ENCODE measurements around the gene CTNNA2. TPM values are rescaled to one million over a fixed set of nuclear protein-coding genes. Genes with fewer than 3 reads are reported as not detected.

The CTNNA2 gene
- total and polyA plus RNA-seq, 8 donors, result 0.28 to 5.7 (median 0.44) TPM; not detected in 4

DNA sequence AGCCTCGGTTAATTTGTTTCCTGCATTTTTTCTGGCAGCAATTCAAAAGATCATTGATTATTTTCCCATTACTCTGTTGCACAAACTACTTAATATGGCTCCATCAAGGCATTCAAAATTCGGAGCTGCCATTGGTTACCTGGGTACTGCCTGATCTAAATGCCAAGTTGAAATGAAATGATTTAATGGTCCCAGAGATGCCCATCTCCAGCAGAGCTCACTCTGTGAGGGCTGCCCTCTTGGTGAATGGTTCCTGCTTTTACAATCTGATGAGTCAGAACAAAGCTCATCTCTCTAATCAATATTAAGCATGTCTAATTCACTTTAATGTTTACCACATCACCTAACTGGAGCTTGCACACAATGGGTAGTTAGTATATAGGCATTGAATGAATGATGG lies 126.1 kb downstream of the CTNNA2 start:
- intact Hi-C loops (cut with DNase I; ENCODE audit: low total_unique reads), result no loop called here
- Histone ChIP-seq H3K36me3 (no peaks in the 10 kb centered on the region), H3K27me3 (no peaks in the 10 kb centered on the region), H3K27ac (no peak overlapping the region), H3K9me3 (no peaks in the 10 kb centered on the region), H3K4me1 (no peaks in the 10 kb centered on the region), H3K4me3 (no peak overlapping the region)
- no peak for TF ChIP-seq EP300 (IDR thresholded peaks at IDR 0.05)
- TF ChIP-seq, protein P1, sequence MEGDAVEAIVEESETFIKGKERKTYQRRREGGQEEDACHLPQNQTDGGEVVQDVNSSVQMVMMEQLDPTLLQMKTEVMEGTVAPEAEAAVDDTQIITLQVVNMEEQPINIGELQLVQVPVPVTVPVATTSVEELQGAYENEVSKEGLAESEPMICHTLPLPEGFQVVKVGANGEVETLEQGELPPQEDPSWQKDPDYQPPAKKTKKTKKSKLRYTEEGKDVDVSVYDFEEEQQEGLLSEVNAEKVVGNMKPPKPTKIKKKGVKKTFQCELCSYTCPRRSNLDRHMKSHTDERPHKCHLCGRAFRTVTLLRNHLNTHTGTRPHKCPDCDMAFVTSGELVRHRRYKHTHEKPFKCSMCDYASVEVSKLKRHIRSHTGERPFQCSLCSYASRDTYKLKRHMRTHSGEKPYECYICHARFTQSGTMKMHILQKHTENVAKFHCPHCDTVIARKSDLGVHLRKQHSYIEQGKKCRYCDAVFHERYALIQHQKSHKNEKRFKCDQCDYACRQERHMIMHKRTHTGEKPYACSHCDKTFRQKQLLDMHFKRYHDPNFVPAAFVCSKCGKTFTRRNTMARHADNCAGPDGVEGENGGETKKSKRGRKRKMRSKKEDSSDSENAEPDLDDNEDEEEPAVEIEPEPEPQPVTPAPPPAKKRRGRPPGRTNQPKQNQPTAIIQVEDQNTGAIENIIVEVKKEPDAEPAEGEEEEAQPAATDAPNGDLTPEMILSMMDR (IDR thresholded peaks at IDR 0.05), result no peak
- no peak for TF ChIP-seq POLR2AphosphoS5 (IDR thresholded peaks at IDR 0.05)
- no peak for TF ChIP-seq POLR2A (IDR thresholded peaks at IDR 0.05)
- 46 to 77% (median 64%) methylated on average over 2 of the region's 2 CpGs for WGBS, 5 donors
- no peak for DNase-seq

DNA sequence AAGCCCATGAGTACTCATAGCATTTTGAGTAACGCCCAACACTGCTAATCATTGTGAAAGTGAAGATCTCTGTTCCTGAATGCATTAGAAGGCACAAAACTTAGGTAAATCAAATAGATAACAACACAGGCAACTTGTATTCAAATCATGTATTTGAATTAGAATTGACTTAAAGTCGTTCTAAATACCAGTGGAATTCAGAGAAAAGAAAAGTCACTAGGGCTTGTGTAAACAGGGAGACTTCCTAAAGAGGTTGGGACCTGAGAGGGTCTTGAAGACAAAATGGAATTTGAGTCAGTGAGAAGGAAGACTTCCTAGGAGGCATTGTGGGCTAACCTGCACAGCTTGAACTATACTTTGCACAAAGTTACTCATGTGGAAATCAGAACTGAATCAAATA lies 127.2 kb downstream of the CTNNA2 start:
- TF ChIP-seq EP300 (IDR thresholded peaks at IDR 0.05) (no peak), POLR2A (IDR thresholded peaks at IDR 0.05) (no peak), POLR2AphosphoS5 (IDR thresholded peaks at IDR 0.05) (no peak)
- TF ChIP-seq, protein P1 (IDR thresholded peaks at IDR 0.05), result no peak
- no peak overlapping the region for H3K27ac ChIP-seq
- 25 to 51% (median 39%) methylated on average over 2 of the region's 2 CpGs for WGBS, 5 donors
- no peaks in the 10 kb centered on the region for H3K36me3 ChIP-seq
- no peak overlapping the region for H3K4me3 ChIP-seq
- H3K27me3 ChIP-seq, result no peaks in the 10 kb centered on the region
- intact Hi-C loops (cut with DNase I; ENCODE audit: low total_unique reads), result no loop called here
- H3K9me3 ChIP-seq, result no peaks in the 10 kb centered on the region
- no peak for DNase-seq
- H3K4me1 ChIP-seq, result no peaks in the 10 kb centered on the region

DNA sequence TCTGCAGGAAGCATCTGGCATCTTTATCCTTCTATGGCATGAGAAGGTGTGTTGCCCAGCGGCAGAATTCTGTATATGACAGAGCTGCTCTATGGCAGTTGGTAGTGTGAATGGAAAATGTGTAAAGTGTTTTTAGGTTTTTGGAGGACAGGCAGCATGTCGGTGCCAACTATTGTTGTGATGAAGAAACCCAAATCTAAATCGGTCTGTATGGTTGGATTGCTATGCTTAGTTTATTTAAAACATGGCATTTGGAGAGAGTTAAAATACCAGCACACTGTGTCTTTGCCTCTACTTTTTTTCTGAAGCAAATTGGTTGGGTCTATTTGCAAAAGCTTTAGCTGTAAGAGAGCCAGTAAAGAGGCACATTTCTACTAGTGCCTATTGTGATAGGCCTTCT lies 136.7 kb downstream of the CTNNA2 start:
- H3K27ac ChIP-seq, result no peak overlapping the region
- no peak for DNase-seq
- H3K9me3 ChIP-seq, result no peaks in the 10 kb centered on the region
- no peaks in the 10 kb centered on the region for H3K27me3 ChIP-seq
- H3K36me3 ChIP-seq, result no peaks in the 10 kb centered on the region
- H3K4me1 ChIP-seq, result no peaks in the 10 kb centered on the region
- intact Hi-C loops (cut with DNase I; ENCODE audit: low total_unique reads), result no loop called here
- WGBS, 5 donors, result 83 to 97% (median 91%) methylated on average over 3 of the region's 3 CpGs
- H3K4me3 ChIP-seq, result no peak overlapping the region
- no peak for TF ChIP-seq POLR2AphosphoS5 (IDR thresholded peaks at IDR 0.05)
- TF ChIP-seq, protein P1 (IDR thresholded peaks at IDR 0.05), result no peak
- no peak for TF ChIP-seq EP300 (IDR thresholded peaks at IDR 0.05)
- TF ChIP-seq POLR2A (IDR thresholded peaks at IDR 0.05), result no peak

DNA sequence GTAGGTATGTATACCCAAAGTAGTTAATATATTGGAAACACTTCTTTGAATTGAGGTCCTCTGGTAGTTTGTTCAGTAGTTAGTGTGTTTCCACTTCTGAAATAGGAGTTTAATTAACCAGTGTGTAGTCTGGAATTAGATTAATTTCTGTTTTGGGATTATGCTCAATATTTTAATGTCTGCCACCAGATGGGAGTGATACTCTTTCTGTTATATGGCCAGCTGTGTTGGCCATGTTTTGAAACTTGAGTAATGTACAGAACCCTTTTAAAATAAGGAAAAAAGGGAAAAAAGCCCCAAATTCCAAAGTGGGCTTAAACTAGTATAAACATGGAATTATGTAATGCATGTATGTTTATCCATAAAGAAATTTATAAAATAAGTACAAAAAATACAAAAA lies 147.7 kb downstream of the CTNNA2 start:
- Histone ChIP-seq H3K4me1 (no peaks in the 10 kb centered on the region), H3K27ac (no peak overlapping the region), H3K4me3 (no peak overlapping the region), H3K36me3 (no peaks in the 10 kb centered on the region), H3K9me3 (no peaks in the 10 kb centered on the region), H3K27me3 (no peaks in the 10 kb centered on the region)
- TF ChIP-seq, protein P1 (IDR thresholded peaks at IDR 0.05), result no peak
- TF ChIP-seq EP300 (IDR thresholded peaks at IDR 0.05), result no peak
- no peak for TF ChIP-seq POLR2AphosphoS5 (IDR thresholded peaks at IDR 0.05)
- no peak for TF ChIP-seq POLR2A (IDR thresholded peaks at IDR 0.05)
- DNase-seq, result peak in 1 of 2 donors; percentile 9
- intact Hi-C loops (cut with DNase I; ENCODE audit: low total_unique reads), result no loop called here
